Spleen (tissue), 11 donors: ENCODE data around the gene POTEC. TPM values are rescaled to one million over a fixed set of nuclear protein-coding genes. Genes with fewer than 3 reads are reported as not detected.

Experiments used
- polyA plus RNA-seq, 3 donors: library from polyadenylated mRNA; stranded (reverse); fragments of 200-250 nt; gene quantifications; one replicate each; pipeline ENCODE4 v1.2.1, GENCODE V29; 2013
- small RNA-seq, 4 donors: library from RNA; depleted of rRNA; stranded (forward); fragments of <200 nt; gene quantifications; one replicate each; pipeline ENCODE3, GENCODE V24; 2016
- total RNA-seq, 7 donors: library from RNA; depleted of rRNA in 3 of 7; stranded (reverse); fragments of >200 nt in 3 of 7; fragmentation: NEBNext Ultra II Directional in 4 of 7; extraction: Animal tissue kit (Norgen Biotek cat#: 25700) in 4 of 7; gene quantifications; one replicate each; pipeline versions ENCODE4 v1.1.0 to v1.2.1, GENCODE V29; 2016 to 2021
- donor health status: healthy with polysubstance abuse.
- donor health status: DM: no; HTN: no; CAD: no; lungs with moderate emphysema.
- donor health status: DM: no; HTN: no; CAD: no.
- donor health status: Bipolar disorder and iron deficiency.
- donor health status: healthy.
- donor health status: DM: no; HTN: no; CAD: no.
- donor health status: DM: yes; HTN: yes; CAD: no.

POTEC gene
- total and polyA plus RNA-seq, 10 donors: not detected

Small RNA genes lying within 50 kb of the gene (small RNA-seq; reads per million reads assigned to genes)
- gene RNU6-1021P: 0 reads per million in 4 donors

Other genes starting within 250 kb of the POTEC start
- gene ANKRD30B, start 204.6 kb upstream of the POTEC start, total RNA-seq: under 1 TPM in 1 of 7 donors, not detected in 6; 0.13 TPM
- gene ANKRD30B, start 204.6 kb upstream of the POTEC start, polyA plus RNA-seq: under 1 TPM in 1 of 3 donors, not detected in 2; 0.06 TPM